A549 (cell line): ENCODE measurements around the gene NRAP. TPM values are rescaled to one million over a fixed set of nuclear protein-coding genes. Genes with fewer than 3 reads are reported as not detected.

Experiments
- ATAC-seq, 2 experiments: fragments of 200-7000 bp in 1 of 2; fragments of >200 bp in 1 of 2; cut with Nextera tagmentation in 1 of 2; cut with Tn5 transposase in 1 of 2; 3 replicates each; pipeline versions ENCODE4 v1.8.0 to v1.9.1; 2018 to 2020; ENCODE audit warnings: mild to moderate bottlenecking in 1 of 2, moderate library complexity in 1 of 2
- CTCF ChIA-PET: fragments of 300-600 bp; sonication (Branson Sonifier 250); formaldehyde crosslinking; extraction: SDS; loops from one replicate; lab custom pipeline; 2021; ENCODE audit warnings: antibody characterized with exemption, inconsistent platforms; lab: Yijun Ruan, JAX
- POLR2A ChIA-PET: fragments of 350-600 bp; formaldehyde crosslinking; extraction: SDS; loops from one replicate; lab custom pipeline; 2021; ENCODE audit warnings: antibody characterized with exemption, inconsistent platforms; lab: Yijun Ruan, JAX
- DNase-seq, 2 experiments: peaks; one replicate each; pipeline versions ENCODE4 v3.0.0 to v3.0.0-alpha.2; 2011 to 2016; ENCODE audit warnings: low read depth in 1 of 2, low spot score in 1 of 2
- FAIRE-seq: peaks from 2 replicates; lab custom pipeline; 2011; peaks lifted over from hg19 to GRCh38; lab: Jason Lieb, UNC
- H3K27ac ChIP-seq, 2 experiments: fragments of >200 bp; sonication (Bioruptor Twin); formaldehyde crosslinking; 3 replicates each; pipeline ENCODE4 v1.5.1; 2016 to 2017
- H3K4me1 ChIP-seq: fragments of >200 bp; sonication (Bioruptor Twin); formaldehyde crosslinking; 3 replicates; pipeline ENCODE4 v1.6.1; 2016
- H3K4me2 ChIP-seq: fragments of >200 bp; sonication (Bioruptor Twin); formaldehyde crosslinking; 3 replicates; pipeline ENCODE4 v1.6.1; 2016
- H3K4me3 ChIP-seq: fragments of >200 bp; sonication (Bioruptor Twin); formaldehyde crosslinking; 3 replicates; pipeline ENCODE4 v1.5.1; 2016
- H3K9me3 ChIP-seq: fragments of >200 bp; sonication (Bioruptor Twin); formaldehyde crosslinking; 3 replicates; pipeline ENCODE4 v1.6.1; 2016
- ATOH8 ChIP-seq: fragments of 250-450 bp; sonication (Bioruptor Pico); IDR thresholded peaks from 2 replicates; pipeline ENCODE4 v1.5.0; 2020; ENCODE audit warnings: low read depth, mild to moderate bottlenecking, moderate library complexity
- BHLHE40 ChIP-seq: IDR thresholded peaks from 2 replicates; pipeline ENCODE4 v1.6.1; 2012; ENCODE audit warnings: low read depth, low read length, inconsistent platforms
- CBX8 ChIP-seq: fragments of 200-600 bp; sonication (generic); IDR thresholded peaks from 2 replicates; pipeline ENCODE4 v1.6.1; 2016
- CEBPB ChIP-seq, 2 experiments: fragments of >200 bp in 1 of 2; sonication (Bioruptor Twin) in 1 of 2; formaldehyde crosslinking in 1 of 2; IDR thresholded peaks; 2 replicates each; pipeline ENCODE4 v1.6.1; 2012 to 2016
- EHMT2 ChIP-seq: fragments of 200-600 bp; sonication (generic); IDR thresholded peaks from 2 replicates; pipeline ENCODE4 v1.6.1; 2016; ENCODE audit warnings: antibody characterized with exemption, low read depth, mild to moderate bottlenecking, moderate library complexity
- ESRRA ChIP-seq: fragments of 150-350 bp; IDR thresholded peaks from 2 replicates; pipeline ENCODE4 v1.6.1; 2014; ENCODE audit warnings: mild to moderate bottlenecking, low read length, borderline replicate concordance
- GATA3 ChIP-seq: IDR thresholded peaks from 2 replicates; pipeline ENCODE4 v1.6.1; 2012; ENCODE audit warnings: borderline replicate concordance
- HDAC2 ChIP-seq: fragments of 200-600 bp; sonication (generic); IDR thresholded peaks from 2 replicates; pipeline ENCODE4 v1.6.1; 2016
- HOXA7 ChIP-seq: fragments of 250-450 bp; sonication (Bioruptor Pico); IDR thresholded peaks from 2 replicates; pipeline ENCODE4 v1.5.0; 2020; ENCODE audit warnings: mild to moderate bottlenecking, moderate library complexity
- HOXB13 ChIP-seq: fragments of 250-450 bp; sonication (Bioruptor Pico); IDR thresholded peaks from 2 replicates; pipeline ENCODE4 v1.5.0; 2020; ENCODE audit warnings: low read depth, mild to moderate bottlenecking, moderate library complexity
- HOXB5 ChIP-seq: fragments of 250-450 bp; sonication (Bioruptor Pico); IDR thresholded peaks from 2 replicates; pipeline ENCODE4 v1.5.0; 2020; ENCODE audit warnings: mild to moderate bottlenecking, moderate library complexity
- JUN ChIP-seq, 2 experiments: fragments of >200 bp; sonication (Bioruptor Twin); formaldehyde crosslinking; IDR thresholded peaks; 2 replicates in 1 of 2; 3 replicates in 1 of 2; pipeline ENCODE4 v1.6.1; 2016 to 2017
- KDM1A ChIP-seq: fragments of 200-600 bp; sonication (generic); IDR thresholded peaks from 2 replicates; pipeline ENCODE4 v1.6.1; 2016; ENCODE audit warnings: low read depth, mild to moderate bottlenecking
- KDM5A ChIP-seq: fragments of 200-600 bp; sonication (generic); IDR thresholded peaks from 2 replicates; pipeline ENCODE4 v1.6.1; 2016; ENCODE audit warnings: antibody characterized with exemption, mild to moderate bottlenecking
- MAX ChIP-seq: IDR thresholded peaks from 2 replicates; pipeline ENCODE4 v1.6.1; 2012
- NFE2L2 ChIP-seq: fragments of 150-350 bp; conservative IDR thresholded peaks from 2 replicates; pipeline ENCODE4 v1.6.1; 2014; ENCODE audit warnings: low read length
- PHF8 ChIP-seq: fragments of 200-600 bp; sonication (generic); IDR thresholded peaks from 2 replicates; pipeline ENCODE4 v1.6.1; 2016; ENCODE audit warnings: low read depth, mild to moderate bottlenecking, antibody characterized with exemption, moderate library complexity, borderline replicate concordance
- RARB ChIP-seq: fragments of 250-450 bp; sonication (Bioruptor Pico); IDR thresholded peaks from 2 replicates; pipeline ENCODE4 v1.8.0; 2021; ENCODE audit warnings: mild to moderate bottlenecking, moderate library complexity
- RCOR1 ChIP-seq: fragments of 150-350 bp; IDR thresholded peaks from 2 replicates; pipeline ENCODE4 v1.6.1; 2014; ENCODE audit warnings: antibody characterized with exemption, low read length, low read depth
- SMC3 ChIP-seq: fragments of >200 bp; sonication (Bioruptor Twin); formaldehyde crosslinking; IDR thresholded peaks from 3 replicates; pipeline ENCODE4 v1.6.1; 2018; ENCODE audit warnings: inconsistent platforms
- SREBF2 ChIP-seq: fragments of 450-650 bp; IDR thresholded peaks from 2 replicates; pipeline ENCODE4 v1.6.1; 2014; ENCODE audit warnings: mild to moderate bottlenecking, moderate library complexity
- TFCP2L1 ChIP-seq: fragments of 250-450 bp; sonication (Bioruptor Pico); IDR thresholded peaks from 2 replicates; pipeline ENCODE4 v1.5.0; 2021; ENCODE audit warnings: mild to moderate bottlenecking
- ZC3H11A ChIP-seq: fragments of 450-650 bp; IDR thresholded peaks from 2 replicates; pipeline ENCODE4 v1.6.1; 2014; ENCODE audit warnings: antibody characterized with exemption, mild to moderate bottlenecking
- ZFP36 ChIP-seq: fragments of 450-650 bp; IDR thresholded peaks from 2 replicates; pipeline ENCODE4 v1.6.1; 2014; ENCODE audit warnings: borderline replicate concordance; ENCODE audit not compliant: partially characterized antibody
- ZNF302 ChIP-seq: fragments of 250-450 bp; sonication (Bioruptor Pico); IDR thresholded peaks from 2 replicates; pipeline ENCODE4 v1.9.0; 2021; ENCODE audit warnings: inconsistent platforms, mild to moderate bottlenecking, moderate library complexity
- WGBS: methylation state at CpG from one replicate; pipeline ENCODE4 v1.1.6; 2017; ENCODE audit errors: missing lambda C conversion rate; 5-methylcytosine and 5-hydroxymethylcytosine counted together
- polyA plus RNA-seq, 4 experiments: library from polyadenylated mRNA; depleted of rRNA in 3 of 4; stranded (reverse); fragments of >200 nt; fragmentation: RNase III in 1 of 4; extraction: RNeasy Plus Mini Kit Qiagen cat#74134 plus additional on column Dnase treatment in 1 of 4; gene quantifications; 2 replicates in 3 of 4; 3 replicates in 1 of 4; pipeline ENCODE4 v1.2.3, GENCODE V29; 2011 to 2017
- TF ChIP-seq, protein P1 (sequence below): fragments of >200 bp; sonication (Bioruptor Twin); formaldehyde crosslinking; IDR thresholded peaks from 3 replicates; pipeline ENCODE4 v1.6.1; 2016
- TF ChIP-seq, protein P2 (sequence below): fragments of 150-350 bp; IDR thresholded peaks from 2 replicates; pipeline ENCODE4 v1.6.1; 2014; ENCODE audit warnings: low read depth, mild to moderate bottlenecking, low read length
- TF ChIP-seq, protein P3 (sequence below): fragments of >200 bp; sonication (Bioruptor Twin); formaldehyde crosslinking; IDR thresholded peaks from 3 replicates; pipeline ENCODE4 v1.5.1; 2016
- TF ChIP-seq, protein P4 (sequence below): fragments of 450-650 bp; IDR thresholded peaks from 2 replicates; pipeline ENCODE4 v1.6.1; 2014; ENCODE audit warnings: antibody characterized with exemption

The NRAP gene
- polyA plus RNA-seq, 2 of the 4 experiments (the other 2 are of a cell fraction) = not detected

- POLR2A ChIA-PET = no interaction called here
These were observed 27.5 kb upstream of the NRAP start for GRCh38 chr10:113691381-113691780.

DNA sequence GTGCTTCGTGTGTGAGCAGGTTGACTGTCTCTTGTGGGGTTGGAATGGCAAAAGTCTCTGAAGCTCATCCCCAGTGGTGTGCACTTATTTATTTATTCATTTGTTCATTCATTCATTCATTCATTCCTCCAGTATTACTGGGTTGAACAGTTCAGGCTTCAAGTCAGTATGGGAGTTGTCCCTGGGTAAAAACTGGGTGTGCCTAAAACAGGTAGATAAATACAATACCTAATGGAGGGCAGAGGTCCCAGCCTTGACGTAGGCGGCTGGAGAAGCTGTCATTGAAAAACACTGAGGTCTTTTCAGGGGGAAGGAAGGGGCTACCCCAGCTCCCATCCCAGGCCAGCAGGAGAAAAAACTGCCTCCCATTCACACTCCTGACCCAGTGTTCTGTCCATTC lies 26.9 kb upstream of the NRAP start:
- CTCF ChIA-PET = interaction anchor here (1.0 to 6.4 kb wide), 3 partner anchors 11 to 24 kb away, joined by 3 to 38 read pairs (median 11); partner anchors contain the start of gene CASP7
- POLR2A ChIA-PET = no interaction called here

More at GRCh38 chr10:113691381-113691780, 27.5 kb upstream of the NRAP start:
- ATAC-seq = no peak
- H3K4me1 ChIP-seq = no peaks in the 10 kb centered on the region
- H3K4me3 ChIP-seq = no peak overlapping the region
- DNase-seq = no peak
- peaks cover 30% of the 10 kb centered on the region for H3K9me3 ChIP-seq
- no peak overlapping the region for H3K27ac ChIP-seq
- H3K4me2 ChIP-seq = no peak overlapping the region
- TF ChIP-seq HDAC2 (no peak), KDM5A (no peak), TFCP2L1 (CRISPR knock-in tag) (no peak), ATOH8 (CRISPR knock-in tag) (no peak), KDM1A (no peak), HOXB13 (CRISPR knock-in tag) (no peak), EHMT2 (no peak), GATA3 (no peak), MAX (no peak), NFE2L2 (no peak), ZC3H11A (no peak), SMC3 (no peak), CBX8 (no peak), RCOR1 (no peak), RARB (no peak), ZFP36 (no peak)
- TF ChIP-seq, protein P1, sequence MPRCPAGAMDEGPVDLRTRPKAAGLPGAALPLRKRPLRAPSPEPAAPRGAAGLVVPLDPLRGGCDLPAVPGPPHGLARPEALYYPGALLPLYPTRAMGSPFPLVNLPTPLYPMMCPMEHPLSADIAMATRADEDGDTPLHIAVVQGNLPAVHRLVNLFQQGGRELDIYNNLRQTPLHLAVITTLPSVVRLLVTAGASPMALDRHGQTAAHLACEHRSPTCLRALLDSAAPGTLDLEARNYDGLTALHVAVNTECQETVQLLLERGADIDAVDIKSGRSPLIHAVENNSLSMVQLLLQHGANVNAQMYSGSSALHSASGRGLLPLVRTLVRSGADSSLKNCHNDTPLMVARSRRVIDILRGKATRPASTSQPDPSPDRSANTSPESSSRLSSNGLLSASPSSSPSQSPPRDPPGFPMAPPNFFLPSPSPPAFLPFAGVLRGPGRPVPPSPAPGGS = no peak
- TF ChIP-seq, protein P2, sequence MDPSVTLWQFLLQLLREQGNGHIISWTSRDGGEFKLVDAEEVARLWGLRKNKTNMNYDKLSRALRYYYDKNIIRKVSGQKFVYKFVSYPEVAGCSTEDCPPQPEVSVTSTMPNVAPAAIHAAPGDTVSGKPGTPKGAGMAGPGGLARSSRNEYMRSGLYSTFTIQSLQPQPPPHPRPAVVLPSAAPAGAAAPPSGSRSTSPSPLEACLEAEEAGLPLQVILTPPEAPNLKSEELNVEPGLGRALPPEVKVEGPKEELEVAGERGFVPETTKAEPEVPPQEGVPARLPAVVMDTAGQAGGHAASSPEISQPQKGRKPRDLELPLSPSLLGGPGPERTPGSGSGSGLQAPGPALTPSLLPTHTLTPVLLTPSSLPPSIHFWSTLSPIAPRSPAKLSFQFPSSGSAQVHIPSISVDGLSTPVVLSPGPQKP = no peak
- CTCF ChIA-PET = interaction anchor here (1.0 to 6.4 kb wide), 4 partner anchors 11 to 412 kb away, joined by 3 to 38 read pairs (median 10); partner anchors contain the start of gene CASP7
- FAIRE-seq = no peak
- WGBS = 71% methylated on average over 2 of the region's 2 CpGs

More for the DNA sequence above, 26.9 kb upstream of the NRAP start:
- ATAC-seq (no peak), FAIRE-seq (no peak), DNase-seq (no peak)
- 65% methylated on average over 3 of the region's 3 CpGs for WGBS
- TF ChIP-seq CEBPB (IDR thresholded peaks at IDR 0.05) = no peak
- TF ChIP-seq HOXB13 (CRISPR knock-in tag) = no peak
- TF ChIP-seq BHLHE40 = no peak
- no peak for TF ChIP-seq SREBF2
- no peak for TF ChIP-seq HOXB5 (CRISPR knock-in tag)
- TF ChIP-seq, protein P3, sequence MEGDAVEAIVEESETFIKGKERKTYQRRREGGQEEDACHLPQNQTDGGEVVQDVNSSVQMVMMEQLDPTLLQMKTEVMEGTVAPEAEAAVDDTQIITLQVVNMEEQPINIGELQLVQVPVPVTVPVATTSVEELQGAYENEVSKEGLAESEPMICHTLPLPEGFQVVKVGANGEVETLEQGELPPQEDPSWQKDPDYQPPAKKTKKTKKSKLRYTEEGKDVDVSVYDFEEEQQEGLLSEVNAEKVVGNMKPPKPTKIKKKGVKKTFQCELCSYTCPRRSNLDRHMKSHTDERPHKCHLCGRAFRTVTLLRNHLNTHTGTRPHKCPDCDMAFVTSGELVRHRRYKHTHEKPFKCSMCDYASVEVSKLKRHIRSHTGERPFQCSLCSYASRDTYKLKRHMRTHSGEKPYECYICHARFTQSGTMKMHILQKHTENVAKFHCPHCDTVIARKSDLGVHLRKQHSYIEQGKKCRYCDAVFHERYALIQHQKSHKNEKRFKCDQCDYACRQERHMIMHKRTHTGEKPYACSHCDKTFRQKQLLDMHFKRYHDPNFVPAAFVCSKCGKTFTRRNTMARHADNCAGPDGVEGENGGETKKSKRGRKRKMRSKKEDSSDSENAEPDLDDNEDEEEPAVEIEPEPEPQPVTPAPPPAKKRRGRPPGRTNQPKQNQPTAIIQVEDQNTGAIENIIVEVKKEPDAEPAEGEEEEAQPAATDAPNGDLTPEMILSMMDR = no peak
- TF ChIP-seq PHF8 = no peak
- no peak for TF ChIP-seq ZC3H11A
- no peak for TF ChIP-seq ESRRA
- no peak for TF ChIP-seq JUN (IDR thresholded peaks at IDR 0.05)
- TF ChIP-seq, protein P4, sequence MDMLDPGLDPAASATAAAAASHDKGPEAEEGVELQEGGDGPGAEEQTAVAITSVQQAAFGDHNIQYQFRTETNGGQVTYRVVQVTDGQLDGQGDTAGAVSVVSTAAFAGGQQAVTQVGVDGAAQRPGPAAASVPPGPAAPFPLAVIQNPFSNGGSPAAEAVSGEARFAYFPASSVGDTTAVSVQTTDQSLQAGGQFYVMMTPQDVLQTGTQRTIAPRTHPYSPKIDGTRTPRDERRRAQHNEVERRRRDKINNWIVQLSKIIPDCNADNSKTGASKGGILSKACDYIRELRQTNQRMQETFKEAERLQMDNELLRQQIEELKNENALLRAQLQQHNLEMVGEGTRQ = no peak
- TF ChIP-seq, protein P2 = no peak
- TF ChIP-seq ZNF302 (CRISPR knock-in tag) = no peak
- no peak for TF ChIP-seq EHMT2
- TF ChIP-seq HOXA7 (CRISPR knock-in tag) = no peak
- TF ChIP-seq, all 56 proteins: peak for 0
- Histone ChIP-seq H3K4me2 (no peak overlapping the region), H3K9me3 (peaks cover 30% of the 10 kb centered on the region), H3K4me1 (no peaks in the 10 kb centered on the region), H3K4me3 (no peak overlapping the region), H3K27ac (no peak overlapping the region)
